PC-3 (cell line): ENCODE data around the gene EXOSC2. TPM values are rescaled to one million over a fixed set of nuclear protein-coding genes. Genes with fewer than 3 reads are reported as not detected.

Experiments
- ATAC-seq: fragments of 200-7000 bp; cut with Tn5 transposase; 2 replicates; pipeline ENCODE4 v1.9.1; 2020; ENCODE audit warnings: mild to moderate bottlenecking, moderate library complexity
- BruUV-seq: library from RNA; stranded (reverse); fragments of 400-500 nt; replicated peaks from 2 replicates; lab custom pipeline; 2021; lab: Mats Ljungman, UMichigan
- CTCF ChIA-PET: fragments of 300-600 bp; sonication (Branson Sonifier 250); formaldehyde crosslinking; loops from one replicate; lab custom pipeline; 2022; ENCODE audit warnings: antibody characterized with exemption; lab: Charles Lee
- POLR2A ChIA-PET: fragments of 300-600 bp; sonication (Branson Sonifier 250); formaldehyde crosslinking; loops from one replicate; lab custom pipeline; 2022; ENCODE audit warnings: antibody characterized with exemption; ENCODE audit not compliant: unreplicated experiment; lab: Charles Lee
- DNase-seq: peaks from one replicate; pipeline ENCODE4 v3.0.0-alpha.2; 2015
- H2AFZ ChIP-seq: fragments of 300-600 bp; sonication (generic); 2 replicates; pipeline ENCODE4 v1.6.0; 2016; ENCODE audit warnings: antibody characterized with exemption, low read length
- H3F3A ChIP-seq: fragments of 300-600 bp; sonication (generic); one replicate; pipeline ENCODE4 v1.6.0; 2017; ENCODE audit warnings: antibody characterized with exemption, low read length, control low read depth, mild to moderate bottlenecking; ENCODE audit not compliant: unreplicated experiment
- H3K27ac ChIP-seq: fragments of 300-600 bp; sonication (generic); 2 replicates; pipeline ENCODE4 v1.5.1; 2016; ENCODE audit warnings: mild to moderate bottlenecking, low read length
- H3K27me3 ChIP-seq: fragments of 300-600 bp; sonication (generic); 2 replicates; pipeline ENCODE4 v1.6.1; 2016; ENCODE audit warnings: low read length, mixed read lengths
- H3K36me3 ChIP-seq: fragments of 300-600 bp; sonication (generic); 2 replicates; pipeline ENCODE4 v1.6.1; 2016; ENCODE audit warnings: low read depth, mixed run types, low read length, mixed read lengths
- H3K4me1 ChIP-seq: fragments of 300-600 bp; sonication (generic); 2 replicates; pipeline ENCODE4 v1.5.1; 2016; ENCODE audit warnings: low read length; ENCODE audit not compliant: insufficient read depth
- H3K4me2 ChIP-seq: fragments of 300-600 bp; sonication (generic); 2 replicates; pipeline ENCODE4 v1.6.0; 2016; ENCODE audit warnings: low read length
- H3K4me3 ChIP-seq: fragments of 300-600 bp; sonication (generic); 2 replicates; pipeline ENCODE4 v1.5.1; 2016; ENCODE audit warnings: mild to moderate bottlenecking, low read length, mixed read lengths
- H3K79me2 ChIP-seq: fragments of 300-600 bp; sonication (generic); 2 replicates; pipeline ENCODE4 v1.6.1; 2017; ENCODE audit warnings: low read length, mixed read lengths
- H3K9ac ChIP-seq: fragments of 300-600 bp; sonication (generic); 2 replicates; pipeline ENCODE4 v1.6.0; 2016; ENCODE audit warnings: mild to moderate bottlenecking, low read length
- H3K9me2 ChIP-seq: fragments of 300-600 bp; sonication (generic); replicated peaks from 2 replicates; pipeline ENCODE4 v1.6.1; 2016; ENCODE audit warnings: mixed run types, low read length, mixed read lengths
- H3K9me3 ChIP-seq: fragments of 300-600 bp; sonication (generic); 2 replicates; pipeline ENCODE4 v1.6.1; 2016; ENCODE audit warnings: low read length, mixed read lengths
- H4K20me1 ChIP-seq: fragments of 300-600 bp; sonication (generic); 2 replicates; pipeline ENCODE4 v1.6.1; 2016; ENCODE audit warnings: low read length, mixed read lengths
- EZH2 ChIP-seq: fragments of 300-600 bp; sonication (generic); IDR thresholded peaks from one replicate; pipeline ENCODE4 v1.6.1; 2017; ENCODE audit warnings: antibody characterized with exemption, mild to moderate bottlenecking, low read length; ENCODE audit not compliant: unreplicated experiment
- EZH2phosphoT487 ChIP-seq: fragments of 300-600 bp; sonication (generic); IDR thresholded peaks from 2 replicates; pipeline ENCODE4 v1.6.1; 2018; ENCODE audit warnings: mild to moderate bottlenecking, antibody characterized with exemption, low read length, borderline replicate concordance
- intact Hi-C: fragments of 100-400 bp; cut with micrococcal nuclease; formaldehyde crosslinking; loops from 2 replicates; pipeline ENCODE4 v1.9.0; 2023
- total RNA-seq: library from RNA; depleted of rRNA; stranded (reverse); fragments of >200 nt; gene quantifications from 2 replicates; pipeline ENCODE4 v1.2.3, GENCODE V29; 2014
- TF ChIP-seq, protein P1 (sequence below): fragments of 300-600 bp; sonication (generic); conservative IDR thresholded peaks from 2 replicates; pipeline ENCODE4 v1.5.1; 2017; ENCODE audit warnings: antibody characterized with exemption, low read depth, mild to moderate bottlenecking, low read length

Gene EXOSC2
- total RNA-seq, 1 experiment from 2014 or later, result 33.5 TPM

GRCh38 chr9:130659699-130660248 is 33.8 kb upstream of the EXOSC2 start:
- Histone ChIP-seq H3K9me2 (no peaks in the 10 kb centered on the region), H3K27ac (no peak overlapping the region), H4K20me1 (no peaks in the 10 kb centered on the region), H3K4me3 (no peak overlapping the region), H2AFZ (no peak overlapping the region), H3K4me1 (no peaks in the 10 kb centered on the region), H3K4me2 (no peak overlapping the region), H3K9me3 (no peaks in the 10 kb centered on the region), H3K36me3 (no peaks in the 10 kb centered on the region), H3F3A (no peaks in the 10 kb centered on the region), H3K9ac (no peak overlapping the region), H3K79me2 (no peaks in the 10 kb centered on the region), H3K27me3 (peaks cover 24% of the 10 kb centered on the region)
- TF ChIP-seq EZH2 (no peak), EZH2phosphoT487 (no peak)
- TF ChIP-seq, protein P1, sequence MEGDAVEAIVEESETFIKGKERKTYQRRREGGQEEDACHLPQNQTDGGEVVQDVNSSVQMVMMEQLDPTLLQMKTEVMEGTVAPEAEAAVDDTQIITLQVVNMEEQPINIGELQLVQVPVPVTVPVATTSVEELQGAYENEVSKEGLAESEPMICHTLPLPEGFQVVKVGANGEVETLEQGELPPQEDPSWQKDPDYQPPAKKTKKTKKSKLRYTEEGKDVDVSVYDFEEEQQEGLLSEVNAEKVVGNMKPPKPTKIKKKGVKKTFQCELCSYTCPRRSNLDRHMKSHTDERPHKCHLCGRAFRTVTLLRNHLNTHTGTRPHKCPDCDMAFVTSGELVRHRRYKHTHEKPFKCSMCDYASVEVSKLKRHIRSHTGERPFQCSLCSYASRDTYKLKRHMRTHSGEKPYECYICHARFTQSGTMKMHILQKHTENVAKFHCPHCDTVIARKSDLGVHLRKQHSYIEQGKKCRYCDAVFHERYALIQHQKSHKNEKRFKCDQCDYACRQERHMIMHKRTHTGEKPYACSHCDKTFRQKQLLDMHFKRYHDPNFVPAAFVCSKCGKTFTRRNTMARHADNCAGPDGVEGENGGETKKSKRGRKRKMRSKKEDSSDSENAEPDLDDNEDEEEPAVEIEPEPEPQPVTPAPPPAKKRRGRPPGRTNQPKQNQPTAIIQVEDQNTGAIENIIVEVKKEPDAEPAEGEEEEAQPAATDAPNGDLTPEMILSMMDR, result no peak
- ATAC-seq, result no peak
- ChIA-PET CTCF (no interaction called here), POLR2A (no interaction called here)
- no peak for DNase-seq
- intact Hi-C loops, result no loop called here
- BruUV-seq, result no TSS peak

- Histone ChIP-seq H3K9me2 (no peaks in the 10 kb centered on the region), H3K4me1 (no peaks in the 10 kb centered on the region), H3K9me3 (no peaks in the 10 kb centered on the region), H4K20me1 (no peaks in the 10 kb centered on the region), H3K4me3 (no peak overlapping the region), H3K27ac (no peak overlapping the region), H3K27me3 (peaks cover 28% of the 10 kb centered on the region), H3F3A (no peaks in the 10 kb centered on the region), H3K9ac (no peak overlapping the region), H3K4me2 (no peak overlapping the region), H3K36me3 (no peaks in the 10 kb centered on the region), H3K79me2 (no peaks in the 10 kb centered on the region), H2AFZ (no peak overlapping the region)
- intact Hi-C loops, result no loop called here
- no TSS peak for BruUV-seq
- TF ChIP-seq, protein P1, result no peak
- TF ChIP-seq EZH2phosphoT487 (no peak), EZH2 (no peak)
- DNase-seq, result no peak
- CTCF ChIA-PET, result no interaction called here
- POLR2A ChIA-PET, result no interaction called here
- no peak for ATAC-seq
These were observed 33.3 kb upstream of the EXOSC2 start for GRCh38 chr9:130660326-130660682.

GRCh38 chr9:130660683-130661450 is 32.7 kb upstream of the EXOSC2 start:
- Histone ChIP-seq H3K9ac (no peak overlapping the region), H3K27ac (no peak overlapping the region), H3K4me2 (no peak overlapping the region), H3K4me3 (no peak overlapping the region), H3K79me2 (no peaks in the 10 kb centered on the region), H3K36me3 (no peaks in the 10 kb centered on the region), H3F3A (no peaks in the 10 kb centered on the region), H3K4me1 (no peaks in the 10 kb centered on the region), H3K9me3 (no peaks in the 10 kb centered on the region), H2AFZ (no peak overlapping the region), H4K20me1 (no peaks in the 10 kb centered on the region), H3K27me3 (peaks cover 33% of the 10 kb centered on the region), H3K9me2 (no peaks in the 10 kb centered on the region)
- ChIA-PET CTCF (no interaction called here), POLR2A (no interaction called here)
- TF ChIP-seq, protein P1, result no peak
- TF ChIP-seq EZH2phosphoT487 (no peak), EZH2 (no peak)
- intact Hi-C loops, result no loop called here
- BruUV-seq, result no TSS peak
- DNase-seq, result no peak
- no peak for ATAC-seq
